Muscle layer of duodenum (tissue), 2 donors: ENCODE data around the gene RBPJ.

Source experiments
- H3K27ac ChIP-seq: one replicate; pipeline ENCODE4 v1.7.0; 2013; ENCODE audit warnings: mild to moderate bottlenecking, low read length
- H3K27me3 ChIP-seq: one replicate; pipeline ENCODE4 v1.7.0; 2013; ENCODE audit warnings: low read depth, mild to moderate bottlenecking, control low read depth, low read length
- H3K36me3 ChIP-seq, 2 donors: one replicate each; pipeline ENCODE4 v1.7.0; 2013; ENCODE audit warnings: low read length in 2 of 2, control low read depth in 1 of 2, mild to moderate bottlenecking in 1 of 2; ENCODE audit not compliant: insufficient read depth in 2 of 2, control insufficient read depth in 1 of 2
- H3K4me1 ChIP-seq, 2 donors: one replicate each; pipeline ENCODE4 v1.7.0; 2013; ENCODE audit warnings: low read length in 2 of 2, mild to moderate bottlenecking in 2 of 2, control low read depth in 1 of 2, moderate library complexity in 1 of 2; ENCODE audit not compliant: insufficient read depth in 2 of 2, control insufficient read depth in 1 of 2
- H3K4me3 ChIP-seq, 2 donors: one replicate each; pipeline ENCODE4 v1.7.0; 2013; ENCODE audit warnings: low read length in 2 of 2, low read depth in 1 of 2, mild to moderate bottlenecking in 1 of 2
- H3K9me3 ChIP-seq, 2 donors: one replicate each; pipeline ENCODE4 v1.7.0; 2013; ENCODE audit warnings: low read length in 2 of 2, control low read depth in 1 of 2, mild to moderate bottlenecking in 1 of 2; ENCODE audit not compliant: control insufficient read depth in 1 of 2
- donor health status: healthy.

The RBPJ gene

DNA sequence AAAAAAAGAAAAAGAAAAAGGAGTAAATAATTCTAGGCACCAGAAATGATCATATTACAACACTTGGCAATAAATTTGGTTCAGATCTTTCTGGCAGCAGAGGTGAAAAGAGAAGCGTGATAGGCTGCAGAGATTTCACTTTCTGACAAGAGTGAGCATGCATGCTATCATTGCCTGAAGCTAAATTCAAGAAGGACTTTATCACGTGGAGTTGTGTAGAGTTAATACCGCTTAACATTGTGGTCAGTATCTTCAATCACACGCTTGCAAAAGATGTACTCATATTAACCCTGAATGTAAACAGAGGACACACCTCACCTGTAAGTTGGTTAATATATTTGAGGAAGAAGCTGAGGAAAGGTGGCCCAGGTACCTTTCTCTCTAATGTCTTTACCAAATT lies 31.4 kb upstream of the RBPJ start:
- Histone ChIP-seq H3K27ac (no peak overlapping the region), H3K4me1 (peaks cover 3 to 4% of the 10 kb centered on the region in 2 donors), H3K36me3 (no peaks in the 10 kb centered on the region), H3K9me3 (no peaks in the 10 kb centered on the region), H3K27me3 (no peaks in the 10 kb centered on the region), H3K4me3 (no peak overlapping the region)

DNA sequence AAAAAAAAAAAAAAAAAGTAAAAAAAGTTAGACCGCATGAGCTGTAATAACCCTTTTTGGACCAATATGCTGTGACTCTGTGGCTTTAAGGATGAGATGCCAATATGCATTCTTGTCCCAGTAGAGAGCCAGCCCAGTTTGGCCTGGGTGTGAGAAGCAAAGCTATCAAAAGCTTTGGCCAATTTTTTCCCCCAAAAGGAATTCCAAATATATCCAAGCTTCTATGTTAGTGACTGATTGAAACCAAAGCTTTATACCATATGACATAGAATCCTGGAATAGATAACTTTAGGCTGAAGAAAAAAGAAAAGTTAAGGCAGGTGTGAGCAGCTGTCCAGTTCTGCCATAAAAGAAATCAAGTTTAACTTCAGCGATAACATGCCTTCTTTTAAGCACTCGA lies 30.5 kb upstream of the RBPJ start:
- peaks cover 3 to 4% of the 10 kb centered on the region in 2 donors for H3K4me1 ChIP-seq
- H3K36me3 ChIP-seq, result no peaks in the 10 kb centered on the region
- H3K27ac ChIP-seq, result no peak overlapping the region
- H3K27me3 ChIP-seq, result no peaks in the 10 kb centered on the region
- no peak overlapping the region for H3K4me3 ChIP-seq
- H3K9me3 ChIP-seq, result no peaks in the 10 kb centered on the region

DNA sequence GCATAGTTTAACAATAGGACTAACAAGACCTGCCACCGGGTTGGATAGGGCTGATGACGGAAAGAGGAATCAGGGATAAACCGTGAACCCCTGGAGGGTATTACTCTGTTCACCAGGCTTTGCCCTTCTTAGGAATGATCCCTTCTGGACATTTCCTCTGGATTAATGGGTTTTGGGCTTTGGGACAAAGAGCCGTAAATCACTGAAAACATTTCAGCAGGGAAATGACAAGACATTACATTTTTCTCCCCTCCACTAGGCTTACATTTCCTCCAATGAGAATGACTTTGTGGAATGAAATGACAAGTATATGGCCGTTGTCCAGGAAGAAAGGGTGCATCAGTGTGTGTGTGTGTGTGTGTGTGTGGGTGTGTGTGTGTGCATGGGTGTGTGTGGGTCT lies 25.9 kb upstream of the RBPJ start:
- Histone ChIP-seq H3K27me3 (no peaks in the 10 kb centered on the region), H3K4me3 (no peak overlapping the region), H3K36me3 (no peaks in the 10 kb centered on the region), H3K27ac (no peak overlapping the region), H3K4me1 (peaks cover 0 to 12% of the 10 kb centered on the region in 2 donors), H3K9me3 (no peaks in the 10 kb centered on the region)

DNA sequence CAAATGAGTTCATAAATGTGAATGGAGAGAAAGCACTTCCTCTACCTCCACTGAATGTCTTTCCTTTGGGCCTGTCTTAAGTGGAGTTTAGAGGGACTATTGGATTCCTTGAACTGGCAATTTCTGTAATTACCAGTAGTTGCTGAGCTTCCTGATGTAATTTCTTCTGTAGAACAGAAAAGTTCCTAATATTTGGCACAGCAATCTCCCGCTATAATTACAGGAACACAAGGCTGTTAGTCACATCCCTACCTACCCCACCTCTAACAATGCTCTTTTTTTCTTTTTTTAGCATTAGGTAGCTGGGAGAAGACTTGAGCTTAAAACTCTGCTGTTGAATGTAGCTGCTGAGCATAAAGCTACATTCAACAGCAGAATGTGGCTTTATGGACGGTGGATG lies 24.8 kb upstream of the RBPJ start:
- Histone ChIP-seq H3K4me1 (peaks cover 0 to 8% of the 10 kb centered on the region in 2 donors), H3K36me3 (no peaks in the 10 kb centered on the region)

DNA sequence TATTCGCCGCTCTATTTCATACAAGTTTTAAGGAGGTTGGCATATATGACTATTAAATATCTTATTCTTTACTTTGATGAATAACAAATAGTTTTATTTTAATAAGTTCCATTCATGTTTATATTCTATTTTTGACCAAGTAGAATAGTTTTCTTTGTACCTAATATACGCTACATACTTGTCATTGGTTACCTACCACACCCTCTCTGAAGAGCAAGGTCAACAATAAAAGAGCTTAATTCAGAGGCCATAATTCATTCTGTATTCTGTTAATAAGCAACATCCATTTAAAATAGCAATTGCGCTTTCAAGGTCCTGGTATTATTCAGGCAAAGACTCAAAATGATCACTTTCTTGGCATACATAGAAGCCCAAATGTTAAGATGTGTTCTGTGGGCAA lies 24.3 kb upstream of the RBPJ start:
- Histone ChIP-seq H3K9me3 (no peaks in the 10 kb centered on the region), H3K4me1 (peaks cover 0 to 8% of the 10 kb centered on the region in 2 donors), H3K36me3 (no peaks in the 10 kb centered on the region), H3K4me3 (no peak overlapping the region), H3K27me3 (no peaks in the 10 kb centered on the region), H3K27ac (no peak overlapping the region)

More for the DNA sequence above, 24.8 kb upstream of the RBPJ start:
- Histone ChIP-seq H3K4me3 (no peak overlapping the region), H3K9me3 (no peaks in the 10 kb centered on the region), H3K27me3 (no peaks in the 10 kb centered on the region), H3K27ac (no peak overlapping the region)

DNA sequence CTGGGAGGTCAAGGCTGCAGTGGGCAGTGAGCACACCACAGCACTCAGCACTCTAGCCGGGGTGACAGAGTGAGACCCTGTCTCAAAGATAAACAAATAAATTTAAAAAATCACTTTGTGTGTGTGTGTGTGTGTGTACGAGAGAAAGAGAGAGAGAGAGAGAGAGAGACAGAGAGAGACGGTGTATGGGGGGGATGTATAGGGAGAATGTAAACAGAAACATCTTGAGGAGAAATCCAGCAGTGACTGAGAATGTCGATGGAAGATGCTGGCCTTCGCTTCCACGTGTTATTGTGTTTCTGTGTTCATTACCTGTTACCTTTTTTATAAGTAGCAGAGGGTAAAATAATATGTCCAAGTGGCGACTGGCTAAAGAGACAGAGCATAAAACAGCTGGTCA lies 23.6 kb upstream of the RBPJ start:
- Histone ChIP-seq H3K27ac (no peak overlapping the region), H3K27me3 (no peaks in the 10 kb centered on the region), H3K4me3 (no peak overlapping the region), H3K9me3 (no peaks in the 10 kb centered on the region), H3K36me3 (no peaks in the 10 kb centered on the region), H3K4me1 (peaks cover 0 to 8% of the 10 kb centered on the region in 2 donors)

DNA sequence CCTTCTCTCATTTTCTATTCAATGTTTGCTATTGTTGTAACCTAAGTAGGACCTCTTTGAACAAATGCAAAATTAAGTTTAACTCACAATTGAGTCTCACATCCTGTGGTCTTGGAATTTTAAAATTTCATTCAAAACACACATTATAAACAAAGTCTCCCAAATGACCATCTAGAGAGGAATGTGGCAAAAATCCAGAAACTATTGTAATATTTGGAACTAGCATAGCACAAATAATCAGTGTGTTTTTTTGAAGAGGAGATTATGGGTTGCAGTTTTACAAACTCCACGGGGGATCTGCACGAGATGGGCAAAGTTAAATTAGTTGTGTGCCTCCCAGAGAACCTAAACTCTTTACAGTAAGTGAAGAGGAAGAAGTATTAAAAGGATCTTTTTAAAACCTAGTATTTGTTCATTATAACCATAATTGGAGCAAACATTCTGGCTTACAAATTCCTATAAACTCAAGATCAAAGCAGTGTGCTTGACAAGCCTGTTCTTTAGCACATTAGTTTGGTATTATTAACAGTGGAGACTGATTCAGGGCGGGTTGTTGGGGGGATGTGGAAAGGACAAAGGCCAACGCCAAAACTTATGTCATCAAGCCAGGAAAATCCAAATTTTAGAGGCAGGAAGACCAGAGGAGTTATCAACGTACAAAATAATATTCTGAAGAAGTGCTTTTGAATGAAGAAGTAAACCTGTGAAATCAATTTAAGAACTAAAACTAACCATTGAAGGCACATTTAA lies 22.4 kb upstream of the RBPJ start:
- peaks cover 0 to 8% of the 10 kb centered on the region in 2 donors for H3K4me1 ChIP-seq
- H3K27ac ChIP-seq, result no peak overlapping the region
- no peak overlapping the region for H3K4me3 ChIP-seq
- no peaks in the 10 kb centered on the region for H3K36me3 ChIP-seq
- H3K9me3 ChIP-seq, result no peaks in the 10 kb centered on the region
- H3K27me3 ChIP-seq, result no peaks in the 10 kb centered on the region

DNA sequence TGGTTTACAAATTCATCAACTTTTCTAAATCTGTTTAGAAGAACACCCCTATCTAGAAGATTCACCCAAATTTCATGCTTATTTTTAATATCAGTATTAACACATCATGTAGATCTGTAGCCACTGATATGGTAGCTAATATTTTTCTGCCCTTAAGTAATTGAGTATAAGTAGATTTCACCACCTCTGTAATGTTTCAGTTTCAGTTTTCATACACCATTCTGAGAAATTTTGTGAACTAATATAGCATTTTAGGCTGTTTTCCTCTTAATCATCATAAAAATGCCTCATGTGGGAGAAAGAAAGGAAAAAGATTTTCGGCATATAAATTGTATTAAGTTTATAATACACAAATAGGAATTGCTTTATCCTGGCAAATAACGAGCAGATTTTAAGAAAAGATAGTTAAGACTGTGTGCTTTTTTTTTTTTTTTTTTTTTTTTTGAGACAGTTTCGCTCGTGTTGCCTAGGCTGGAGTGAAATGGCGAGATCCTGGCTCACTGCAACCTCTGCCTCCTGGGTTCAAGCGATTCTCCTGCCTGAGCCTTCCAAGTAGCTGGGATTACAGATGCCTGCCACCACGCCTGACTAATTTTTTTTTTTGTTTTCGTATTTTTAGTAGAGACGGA lies 21.4 kb upstream of the RBPJ start:
- Histone ChIP-seq H3K27ac (no peak overlapping the region), H3K4me1 (peaks cover 0 to 8% of the 10 kb centered on the region in 2 donors), H3K9me3 (no peaks in the 10 kb centered on the region), H3K27me3 (no peaks in the 10 kb centered on the region), H3K36me3 (no peaks in the 10 kb centered on the region), H3K4me3 (no peak overlapping the region)

DNA sequence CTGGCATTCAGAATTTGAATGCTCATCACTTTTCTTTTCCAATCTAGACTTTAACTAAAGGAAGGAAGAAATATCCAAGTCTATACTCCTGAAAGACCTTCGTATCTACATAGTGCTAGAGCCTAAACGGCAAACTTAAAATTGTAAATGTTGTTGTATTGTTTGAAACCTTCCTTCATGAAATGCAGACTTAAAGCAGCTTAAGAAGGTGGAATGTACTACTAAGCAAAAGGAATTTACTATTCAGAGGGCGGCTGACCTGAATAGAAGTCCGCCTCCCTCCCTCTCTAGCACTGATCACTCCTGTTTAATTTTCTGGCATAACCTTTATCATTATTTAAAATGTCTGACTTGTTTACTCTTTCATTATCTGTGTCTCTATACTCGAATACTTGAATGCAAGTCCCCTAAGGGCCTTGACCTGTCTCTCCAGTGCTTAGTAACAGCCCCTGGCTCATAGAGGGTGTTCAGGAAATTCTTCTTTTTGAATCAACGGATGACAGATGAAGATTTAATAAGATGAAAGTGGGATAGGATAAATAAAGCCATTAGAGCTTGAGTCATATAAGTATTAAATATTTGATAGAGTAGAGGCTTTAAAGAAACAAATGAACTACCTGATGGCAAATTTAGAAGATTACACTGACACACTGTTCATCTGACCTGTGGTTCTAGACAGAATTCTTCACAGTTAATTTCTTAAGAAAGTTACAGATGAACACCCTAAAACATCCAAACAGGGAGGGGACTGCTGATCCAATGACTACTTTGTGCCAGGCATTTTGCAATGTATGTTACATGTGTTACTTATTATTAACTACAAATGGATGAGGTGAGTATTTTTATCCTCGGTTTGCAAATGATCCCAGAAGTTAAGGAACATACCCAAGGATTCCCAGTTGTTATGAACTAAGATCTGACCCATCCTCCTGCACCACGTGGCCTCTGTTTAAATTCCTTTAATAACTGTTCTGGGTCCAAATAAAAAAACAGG lies 20.2 kb upstream of the RBPJ start:
- Histone ChIP-seq H3K27ac (no peak overlapping the region), H3K4me3 (no peak overlapping the region), H3K36me3 (no peaks in the 10 kb centered on the region), H3K4me1 (peaks cover 0 to 8% of the 10 kb centered on the region in 2 donors), H3K27me3 (no peaks in the 10 kb centered on the region), H3K9me3 (no peaks in the 10 kb centered on the region)

DNA sequence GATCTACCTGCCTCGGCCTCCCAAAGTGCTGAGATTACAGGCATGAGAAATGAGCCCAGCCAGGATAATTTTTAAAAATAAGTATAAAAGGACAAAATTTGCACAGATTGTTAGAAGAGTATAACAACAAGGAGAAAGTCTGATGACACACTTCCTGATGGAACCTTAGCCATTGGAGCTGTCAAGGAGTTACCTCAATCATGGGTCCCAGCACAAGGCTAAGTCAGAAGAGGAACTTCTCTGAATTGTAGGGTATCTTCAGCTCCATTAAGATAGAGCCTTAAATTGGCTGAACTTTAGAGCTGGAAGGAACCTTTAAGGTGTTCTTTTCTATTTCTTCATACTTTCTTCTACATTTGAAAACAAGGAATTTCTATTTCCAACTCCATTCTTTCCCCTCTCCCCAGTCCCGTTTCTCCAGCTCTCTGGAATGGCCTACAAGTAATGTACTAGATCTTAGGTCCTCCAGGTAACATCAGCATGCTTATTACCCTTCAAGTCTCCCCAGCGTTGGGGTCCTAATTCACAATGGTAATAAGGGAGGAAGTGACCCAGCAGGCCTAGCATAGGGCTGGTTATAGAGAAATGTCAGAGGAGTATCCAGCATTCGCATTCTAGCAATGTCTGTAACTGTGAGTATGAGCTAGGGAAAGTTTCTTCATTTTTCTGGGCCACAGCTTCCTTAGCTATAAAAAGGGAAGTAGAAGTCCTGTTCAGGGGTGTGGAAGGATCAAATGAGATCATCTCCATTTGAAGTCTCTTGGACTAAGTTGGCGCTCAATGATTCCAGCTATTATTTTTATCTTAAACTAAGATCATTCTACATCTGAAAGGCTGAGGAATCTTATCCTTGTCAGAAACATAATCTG lies 18.5 kb upstream of the RBPJ start:
- no peaks in the 10 kb centered on the region for H3K36me3 ChIP-seq
- H3K4me1 ChIP-seq, result peaks cover 0 to 12% of the 10 kb centered on the region in 2 donors
- no peak overlapping the region for H3K27ac ChIP-seq
- H3K9me3 ChIP-seq, result no peaks in the 10 kb centered on the region
- no peak overlapping the region for H3K4me3 ChIP-seq
- H3K27me3 ChIP-seq, result no peaks in the 10 kb centered on the region
